DMS79 (cell line): ENCODE results near the gene TTC7B.

Source experiments
- DNase-seq: peaks from one replicate; lab custom pipeline; 2025; lab: John Stamatoyannopoulos, UW

The TTC7B gene

DNA sequence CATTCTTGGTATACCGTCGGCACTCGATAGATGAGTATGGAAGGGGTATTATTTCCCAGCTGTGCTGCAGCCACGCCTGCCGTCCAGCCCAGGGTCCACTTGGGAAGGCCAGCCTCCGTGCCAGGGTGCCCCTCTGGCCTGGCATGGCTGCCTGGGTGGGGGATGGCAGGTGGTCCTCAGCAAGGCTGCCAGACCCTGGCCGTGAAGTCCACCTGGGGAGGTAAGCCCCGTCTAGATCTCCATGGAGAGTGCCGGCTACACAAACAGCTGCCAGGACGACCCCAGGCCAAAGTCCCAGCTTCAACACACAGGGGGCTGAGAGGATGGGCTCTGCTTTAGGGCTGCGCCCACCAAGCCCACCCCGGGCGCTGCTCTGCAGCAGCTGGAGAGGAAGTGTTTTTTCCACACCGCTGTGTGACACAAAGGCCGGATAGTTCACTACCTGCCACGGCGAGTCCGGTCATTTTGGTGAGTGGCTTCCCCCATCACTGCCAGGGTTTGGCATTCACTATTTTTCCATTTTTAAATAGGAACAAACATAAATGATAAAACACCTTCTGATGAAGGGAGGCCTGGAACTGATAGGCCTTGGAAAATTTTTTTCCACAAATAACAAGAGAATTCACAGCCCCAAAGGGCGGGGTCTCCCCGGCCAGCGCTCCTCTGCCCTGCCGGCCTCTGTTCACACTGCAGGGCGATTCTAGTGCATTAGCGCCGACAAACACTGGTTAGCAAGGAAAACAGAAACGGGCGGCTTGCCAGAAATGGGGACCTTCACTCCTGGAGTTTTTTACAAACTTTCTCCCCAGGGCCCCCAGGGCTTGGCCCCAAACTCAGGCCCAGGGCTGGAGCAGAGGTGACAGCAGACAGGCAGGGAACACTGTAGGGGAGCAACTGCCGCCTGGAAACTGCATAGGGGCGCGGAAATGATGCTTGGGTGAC lies 257.9 kb downstream of the TTC7B start:
- no peak for DNase-seq

DNA sequence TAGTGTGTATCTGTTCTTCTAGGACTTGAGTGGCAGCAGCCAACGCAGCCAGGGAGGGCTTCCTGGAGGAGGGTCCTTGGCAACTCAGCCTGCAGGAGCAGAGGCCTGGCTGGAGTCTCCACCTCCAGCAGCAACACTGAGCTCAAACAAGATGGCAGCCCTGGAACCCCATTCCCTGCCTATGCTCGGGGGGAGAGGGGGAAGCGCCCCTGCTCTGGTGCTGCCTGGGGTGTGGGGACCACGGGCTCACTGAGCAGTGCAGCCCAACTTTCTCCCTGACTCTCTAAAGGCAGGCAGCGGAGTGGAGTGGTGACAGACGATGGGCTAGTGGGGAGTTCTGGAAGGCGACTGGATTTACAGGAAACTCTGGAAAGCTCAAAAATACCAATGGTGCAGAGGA lies 258.7 kb downstream of the TTC7B start:
- no peak for DNase-seq

DNA sequence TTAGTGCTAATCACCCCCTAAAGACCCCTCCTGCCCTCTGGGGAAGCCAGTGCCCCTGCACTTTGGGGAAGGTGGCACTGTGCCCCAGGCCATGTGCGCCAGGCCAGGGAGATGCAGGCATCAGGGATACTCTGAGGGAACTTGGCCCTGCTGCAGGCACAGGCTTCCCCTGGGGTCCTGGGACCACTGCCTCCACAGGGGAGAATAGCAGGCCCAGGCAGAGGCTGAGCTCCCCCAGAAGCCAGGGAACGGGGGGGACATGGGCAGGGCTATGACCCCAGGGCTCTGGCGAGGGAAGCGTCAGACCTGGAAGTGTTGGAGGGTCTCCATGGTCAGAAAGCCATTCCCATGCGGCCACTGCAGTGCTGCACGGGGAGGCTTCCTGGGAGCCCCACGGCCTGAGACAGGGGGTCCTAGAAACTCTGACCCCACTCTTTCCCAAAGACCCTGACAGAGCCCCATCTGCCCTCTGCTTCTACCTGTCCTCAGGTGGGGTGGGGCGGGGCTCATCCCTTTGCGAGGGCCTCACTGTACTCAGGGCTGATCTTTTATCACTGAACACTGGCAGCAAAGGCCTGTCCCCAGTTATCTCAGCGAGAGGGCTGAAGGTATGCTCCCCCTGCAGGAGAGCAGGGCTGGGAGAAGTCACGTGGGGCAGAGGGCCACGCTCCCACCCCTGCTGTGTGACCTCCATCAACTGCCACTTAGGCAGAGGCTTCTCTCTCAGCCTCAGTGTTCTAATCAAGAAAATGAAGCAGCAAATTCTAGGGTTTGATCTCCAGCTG lies 259.4 kb downstream of the TTC7B start:
- no peak for DNase-seq

DNA sequence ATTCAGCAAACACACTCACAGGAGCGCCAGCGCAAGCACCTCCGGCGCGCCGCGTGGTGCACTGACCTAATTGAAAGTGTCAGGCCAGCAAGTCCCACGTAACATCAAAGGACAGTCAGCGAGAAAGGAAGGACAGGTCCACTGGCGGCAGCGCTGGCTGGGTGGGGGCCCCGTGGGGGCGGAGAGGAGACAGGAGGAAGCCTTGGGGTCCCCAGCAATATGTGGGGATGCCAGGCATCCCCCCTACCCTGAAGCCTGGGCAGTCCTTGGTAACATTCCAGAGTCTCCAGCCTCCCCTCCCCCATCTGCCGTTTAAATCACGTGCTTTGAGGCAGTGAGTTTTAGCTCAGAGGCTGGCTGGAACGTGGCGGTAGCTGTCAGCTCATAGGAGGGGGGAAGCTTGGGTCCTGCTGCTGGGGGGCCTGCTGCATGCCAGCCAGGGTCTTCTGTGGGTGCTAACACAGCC lies 260.2 kb downstream of the TTC7B start:
- DNase-seq: no peak

DNA sequence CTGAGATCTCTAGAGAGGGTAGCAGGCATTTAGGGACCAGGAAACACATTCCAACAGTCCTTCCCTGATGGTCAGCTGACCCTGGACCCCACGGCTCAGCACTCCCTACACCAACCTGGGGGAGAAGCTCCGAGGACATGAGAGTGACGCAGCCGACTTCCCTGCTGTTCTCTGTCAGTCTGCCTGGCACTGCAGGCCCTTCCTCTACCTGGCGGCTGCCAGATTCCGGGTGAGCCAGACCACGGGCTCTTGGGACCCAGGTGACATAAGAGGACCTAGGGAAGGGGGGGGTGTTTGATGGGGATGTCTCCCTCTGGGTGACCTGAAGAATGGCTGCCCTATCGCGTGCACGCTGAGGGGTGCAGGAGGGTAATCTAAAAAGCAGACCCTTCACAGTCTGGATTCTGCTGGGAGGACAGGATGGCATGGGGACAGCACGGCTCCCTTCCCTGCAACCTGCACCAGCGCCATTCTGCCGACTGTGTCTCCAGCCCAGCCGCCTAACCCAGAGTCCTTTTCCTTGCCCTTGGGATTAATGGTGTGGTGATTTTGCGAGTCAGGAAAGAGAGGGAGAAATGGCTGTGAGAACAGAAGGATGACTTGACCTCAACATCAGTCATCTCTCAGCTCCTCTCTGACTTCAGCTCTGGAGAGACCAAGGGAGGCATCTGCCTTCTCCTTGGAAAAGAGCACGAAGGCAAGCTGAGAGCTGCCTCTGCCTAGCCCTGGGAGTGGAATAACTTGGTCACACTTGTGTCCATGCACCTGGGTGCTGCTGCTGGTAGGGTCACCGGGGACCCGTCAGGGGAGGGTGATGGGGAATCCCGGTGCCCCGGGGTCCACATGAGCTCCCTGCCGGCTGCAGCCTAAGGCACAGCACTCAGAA lies 260.9 kb downstream of the TTC7B start:
- no peak for DNase-seq

DNA sequence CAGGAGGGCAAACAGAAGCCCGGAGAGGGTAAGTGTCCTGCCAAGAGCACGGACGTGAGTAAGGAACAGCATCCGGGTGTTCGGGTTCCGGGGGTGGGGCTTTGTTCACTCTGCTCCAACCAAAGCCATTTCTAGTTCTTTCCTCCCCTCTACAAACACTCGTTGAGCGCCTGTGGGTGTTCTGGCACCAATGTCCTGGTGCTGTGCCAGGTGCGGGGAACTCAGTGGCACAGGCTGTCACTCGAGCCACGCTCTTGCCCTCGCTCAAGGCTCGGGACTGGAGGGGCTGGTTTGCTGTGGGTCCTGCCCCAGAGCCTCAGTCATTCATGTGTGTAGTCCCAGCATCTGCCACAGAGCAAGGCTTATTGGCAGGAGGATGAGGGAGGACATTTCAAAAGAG lies 261.9 kb downstream of the TTC7B start:
- peak; percentile 86 for DNase-seq

DNA sequence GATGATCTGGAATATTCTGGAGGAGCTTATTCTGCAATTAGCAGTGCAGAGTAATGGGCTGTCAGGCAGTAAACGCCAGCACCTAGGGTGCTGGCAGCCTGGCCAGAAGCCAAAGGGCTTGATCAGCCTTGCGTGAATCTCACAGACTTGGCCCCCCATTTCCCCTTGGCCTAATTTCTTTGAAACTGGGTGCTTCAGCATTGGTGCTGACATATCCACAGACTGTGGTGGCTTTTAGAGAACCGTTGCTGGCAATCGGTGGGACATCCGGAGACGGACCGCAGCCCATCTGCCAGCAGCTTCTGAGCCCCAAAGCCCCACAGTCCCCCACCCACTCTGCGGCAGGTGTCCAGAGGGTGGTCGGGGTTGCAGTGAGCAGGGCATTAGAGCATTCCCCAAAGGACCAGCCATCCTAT lies 262.3 kb downstream of the TTC7B start:
- no peak for DNase-seq

DNA sequence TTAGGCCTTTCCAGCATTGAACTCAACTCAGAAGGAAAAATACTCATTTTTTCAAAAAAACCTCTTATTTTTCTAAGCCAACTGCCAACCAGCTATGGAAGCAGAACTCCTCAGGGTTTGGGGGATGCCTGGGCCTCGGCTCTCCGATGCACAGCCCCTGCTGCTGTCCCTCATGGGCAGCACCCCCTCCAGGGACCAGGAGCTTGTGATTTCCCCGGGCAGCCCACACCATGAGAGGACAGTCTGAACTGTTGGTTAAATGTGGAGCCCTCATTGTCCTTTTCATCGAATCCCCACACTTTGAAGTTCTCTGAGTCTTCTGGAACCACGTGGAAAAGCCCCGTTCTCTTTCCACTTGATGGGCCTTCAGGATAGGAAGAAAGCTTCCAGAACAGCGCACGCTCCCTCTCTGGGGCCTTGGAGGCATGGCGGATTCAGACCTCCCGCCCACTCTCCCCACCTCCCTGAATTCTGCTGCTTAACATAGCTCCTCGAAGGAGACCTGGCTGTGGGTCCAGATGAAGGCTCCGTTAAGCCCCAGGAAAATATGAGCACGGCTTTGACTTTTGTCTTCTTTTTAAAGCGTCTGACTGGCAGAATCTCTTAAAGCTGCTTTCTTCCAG lies 262.8 kb downstream of the TTC7B start:
- no peak for DNase-seq

DNA sequence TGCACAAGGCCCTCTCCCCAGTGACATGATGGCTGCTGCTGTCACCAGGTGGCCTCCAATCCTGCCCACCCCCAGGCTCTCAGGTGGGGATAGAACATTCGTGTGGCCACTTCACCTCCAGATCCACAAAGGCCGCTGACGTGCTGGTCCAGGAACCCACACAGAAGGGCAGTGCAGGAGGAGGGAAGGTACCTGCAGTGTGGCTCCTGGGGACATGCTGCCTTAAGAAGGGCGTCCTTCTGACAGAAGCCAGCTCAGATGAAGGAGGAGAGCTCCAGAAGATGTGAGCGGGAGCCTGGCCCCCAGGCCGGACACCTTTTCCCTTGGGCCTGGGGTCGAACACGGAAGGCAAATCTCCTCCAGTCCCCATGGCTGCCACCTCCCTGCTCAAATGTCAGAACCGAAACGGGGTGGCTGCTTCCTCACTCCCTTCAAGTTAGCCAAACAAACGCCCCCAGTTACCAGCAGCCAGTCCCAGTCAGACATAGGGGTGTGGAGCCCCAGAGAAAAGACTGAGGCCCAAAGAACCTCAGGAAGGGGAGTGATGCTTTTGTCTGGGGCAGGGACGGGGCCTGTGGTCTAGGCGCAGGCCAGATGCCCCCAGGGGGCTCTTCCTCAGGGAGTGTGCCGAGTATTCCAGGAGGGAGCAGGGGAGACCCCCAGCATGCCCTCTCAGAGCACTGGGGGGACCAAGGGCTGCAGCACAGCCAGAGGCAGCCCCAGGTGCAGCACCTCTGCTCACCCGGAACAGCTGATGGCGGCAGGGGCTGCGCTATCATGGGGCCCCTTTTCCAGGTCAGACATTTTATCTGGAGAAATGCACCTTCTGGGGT lies 263.5 kb downstream of the TTC7B start:
- DNase-seq: no peak

DNA sequence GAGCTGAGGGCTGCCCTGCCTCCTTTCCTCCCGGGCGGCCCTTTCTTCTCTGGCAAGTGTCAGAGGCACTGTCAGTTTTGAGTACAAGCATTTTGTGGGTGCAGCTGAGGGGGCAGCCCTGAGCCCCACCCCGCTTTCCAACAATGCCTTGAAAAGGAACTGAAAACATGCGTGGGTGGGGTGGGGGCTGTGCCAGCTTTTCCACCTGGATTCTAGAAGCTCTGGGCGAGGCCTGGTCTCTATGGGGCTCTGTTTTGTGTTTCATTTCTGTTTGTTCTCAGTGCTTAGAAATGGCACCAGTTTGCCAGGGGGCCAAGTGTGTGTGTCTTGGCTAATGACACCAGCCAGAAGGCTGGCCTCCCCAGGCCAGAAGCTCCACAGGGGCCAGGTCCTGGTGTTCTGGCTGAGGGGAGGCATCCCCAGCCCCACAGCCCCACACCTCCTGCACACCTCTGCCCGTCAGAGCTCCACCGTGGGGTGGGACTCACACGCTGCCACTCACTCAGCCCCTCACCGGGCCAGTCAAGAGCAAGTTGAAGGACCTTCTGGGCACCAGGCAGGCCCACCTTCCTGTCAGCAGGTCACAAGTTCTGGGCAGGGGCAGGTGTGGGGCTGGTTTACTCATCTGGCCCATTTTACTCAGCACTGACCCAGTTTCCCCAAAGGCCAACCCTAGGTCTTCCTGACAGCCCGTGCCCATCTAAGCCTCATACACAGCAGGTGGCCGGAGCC lies 264.3 kb downstream of the TTC7B start:
- no peak for DNase-seq

DNA sequence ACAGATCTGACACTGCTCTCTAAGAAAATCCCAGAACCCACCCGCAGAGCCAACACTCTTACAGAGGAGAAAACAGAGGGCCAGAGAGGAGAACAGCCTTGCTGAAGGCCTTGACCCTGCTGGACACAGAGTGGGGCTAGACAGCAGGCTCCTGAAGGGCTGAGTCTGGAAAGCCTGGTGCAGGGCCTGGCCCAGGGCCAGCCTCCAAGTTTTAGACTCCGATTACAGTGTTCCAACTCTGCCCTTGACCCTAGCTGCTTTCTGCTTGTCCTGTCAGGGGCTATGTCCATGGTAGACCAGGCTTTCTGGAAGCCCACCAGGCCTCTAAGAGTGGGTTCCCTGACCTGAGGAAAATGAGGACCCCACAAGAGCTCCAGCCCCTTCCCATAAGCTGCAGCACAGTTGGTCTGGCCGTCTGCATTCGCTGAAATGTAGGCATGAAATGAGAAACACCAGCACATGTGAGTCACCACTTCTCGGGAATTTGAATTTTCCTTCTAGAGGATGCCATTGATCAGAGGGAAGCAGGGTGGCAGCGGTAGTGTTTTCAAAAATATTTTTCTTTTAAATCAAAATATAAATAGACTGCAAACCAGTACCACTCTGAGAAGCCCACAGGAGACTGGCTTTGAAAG lies 265.0 kb downstream of the TTC7B start:
- DNase-seq: no peak

DNA sequence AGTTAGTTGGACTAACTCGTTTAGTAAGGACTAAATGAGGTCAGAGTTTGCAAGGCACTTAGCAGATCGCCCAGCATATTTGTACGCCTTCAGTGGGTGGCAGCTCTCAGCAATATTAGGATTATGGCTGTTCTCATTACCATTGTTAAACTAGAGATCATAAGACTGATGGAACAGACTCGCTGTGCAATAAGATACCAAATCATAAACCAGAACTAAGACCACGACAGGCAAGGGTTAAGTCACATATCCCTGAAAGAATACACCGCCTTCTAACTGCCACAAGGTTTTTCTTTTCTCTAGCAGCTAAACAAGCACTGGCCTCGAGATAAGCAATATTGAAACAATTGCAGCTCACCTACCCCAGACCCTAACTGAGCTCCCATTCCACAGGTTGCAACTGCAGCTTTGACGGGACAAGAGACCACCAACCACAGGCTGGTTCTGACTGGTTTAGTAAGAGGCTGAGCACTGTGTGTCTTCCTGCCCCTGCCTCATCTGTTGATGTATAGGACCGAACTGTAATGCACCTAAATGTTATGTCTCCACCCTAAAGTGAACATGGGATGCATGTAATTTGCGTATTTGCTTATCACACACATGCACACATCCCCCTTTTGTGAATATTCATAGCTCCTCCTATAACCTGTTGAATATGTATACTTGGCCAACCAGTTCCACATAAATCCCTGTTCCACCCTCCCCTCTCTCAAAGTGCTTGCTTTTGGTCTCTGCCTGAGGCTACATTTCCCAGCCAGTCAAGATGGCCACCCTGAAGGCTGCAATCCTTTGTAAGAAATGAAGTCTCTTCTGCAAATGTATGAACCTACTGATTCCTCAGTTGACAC lies 266.2 kb downstream of the TTC7B start:
- no peak for DNase-seq

DNA sequence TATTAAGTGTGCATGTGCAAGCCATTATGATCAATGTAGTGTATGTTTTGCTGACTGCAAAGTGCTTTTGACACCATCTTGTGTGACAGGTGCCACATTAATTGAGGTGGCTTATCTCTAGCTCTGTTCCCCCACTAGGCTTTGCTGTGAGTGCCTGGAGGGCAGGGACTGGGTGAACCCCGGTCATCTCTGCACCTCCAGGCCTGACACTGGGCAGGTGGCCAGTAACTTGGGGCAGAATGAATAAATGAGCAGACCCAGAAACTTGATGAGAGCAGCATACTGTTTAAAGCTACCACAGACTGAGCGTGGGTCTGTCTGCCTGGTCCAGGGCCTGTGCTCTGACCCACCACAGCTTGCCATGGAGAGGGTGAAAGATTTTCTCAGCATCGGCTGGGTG lies 267.8 kb downstream of the TTC7B start:
- no peak for DNase-seq

DNA sequence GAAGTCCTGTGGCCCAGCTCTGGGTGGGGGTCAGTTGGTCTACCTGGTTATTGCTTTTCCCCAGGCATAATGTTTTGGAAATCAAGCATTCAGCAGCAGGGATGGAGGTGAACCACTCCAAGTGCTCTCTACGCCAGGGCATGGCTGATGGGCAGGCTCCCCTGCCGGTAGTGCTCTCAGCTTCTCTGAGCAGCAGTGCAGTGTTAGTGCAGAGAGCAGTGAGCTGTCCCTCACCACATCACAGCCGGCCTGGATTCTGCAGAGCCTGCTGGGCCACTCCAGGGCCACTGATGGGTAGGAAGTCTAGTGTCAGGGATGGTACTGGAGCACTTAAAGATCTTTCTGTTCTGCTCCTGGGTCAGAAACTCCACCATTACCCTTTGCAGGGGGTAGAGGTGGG lies 268.3 kb downstream of the TTC7B start:
- peak; percentile 81 for DNase-seq

DNA sequence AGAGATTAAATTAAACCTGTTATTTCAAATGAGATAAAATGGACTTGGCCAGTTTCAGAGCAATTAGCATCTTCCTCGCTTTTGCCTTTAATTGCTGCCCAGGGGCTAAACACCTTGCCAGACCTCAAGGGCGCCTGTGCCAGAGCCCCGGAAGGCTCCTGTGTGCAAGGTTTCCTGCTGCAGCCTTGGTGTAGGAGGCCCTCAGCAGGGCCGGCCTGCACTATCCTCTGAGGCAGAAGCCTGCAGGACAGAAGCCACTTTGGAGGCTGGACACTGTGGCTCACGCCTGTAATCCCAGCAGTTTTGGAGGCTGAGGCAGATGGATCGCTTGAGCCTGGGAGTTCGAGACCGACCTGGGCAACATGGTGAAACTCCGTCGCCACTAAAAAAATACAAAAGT lies 269.0 kb downstream of the TTC7B start:
- DNase-seq: no peak

DNA sequence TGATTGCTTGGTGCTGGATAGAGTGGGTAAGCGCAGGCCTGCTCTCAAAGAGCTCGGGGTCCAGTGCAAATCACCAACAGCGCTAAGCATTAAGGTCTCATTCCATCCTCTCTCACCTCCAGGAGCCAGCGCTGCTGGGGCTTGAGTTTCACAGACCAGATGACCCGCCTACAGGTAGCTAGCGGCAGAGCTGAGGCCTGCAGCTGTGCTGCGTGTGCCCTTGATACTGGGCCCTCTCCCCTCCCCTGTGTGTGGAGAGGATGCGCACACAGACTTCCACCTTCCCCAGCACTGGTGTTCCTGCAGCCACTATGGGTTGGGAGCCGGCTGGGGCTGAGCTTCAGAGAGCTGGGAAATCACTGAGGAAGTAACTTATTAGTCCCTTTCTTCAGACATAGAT lies 269.5 kb downstream of the TTC7B start:
- DNase-seq: no peak

DNA sequence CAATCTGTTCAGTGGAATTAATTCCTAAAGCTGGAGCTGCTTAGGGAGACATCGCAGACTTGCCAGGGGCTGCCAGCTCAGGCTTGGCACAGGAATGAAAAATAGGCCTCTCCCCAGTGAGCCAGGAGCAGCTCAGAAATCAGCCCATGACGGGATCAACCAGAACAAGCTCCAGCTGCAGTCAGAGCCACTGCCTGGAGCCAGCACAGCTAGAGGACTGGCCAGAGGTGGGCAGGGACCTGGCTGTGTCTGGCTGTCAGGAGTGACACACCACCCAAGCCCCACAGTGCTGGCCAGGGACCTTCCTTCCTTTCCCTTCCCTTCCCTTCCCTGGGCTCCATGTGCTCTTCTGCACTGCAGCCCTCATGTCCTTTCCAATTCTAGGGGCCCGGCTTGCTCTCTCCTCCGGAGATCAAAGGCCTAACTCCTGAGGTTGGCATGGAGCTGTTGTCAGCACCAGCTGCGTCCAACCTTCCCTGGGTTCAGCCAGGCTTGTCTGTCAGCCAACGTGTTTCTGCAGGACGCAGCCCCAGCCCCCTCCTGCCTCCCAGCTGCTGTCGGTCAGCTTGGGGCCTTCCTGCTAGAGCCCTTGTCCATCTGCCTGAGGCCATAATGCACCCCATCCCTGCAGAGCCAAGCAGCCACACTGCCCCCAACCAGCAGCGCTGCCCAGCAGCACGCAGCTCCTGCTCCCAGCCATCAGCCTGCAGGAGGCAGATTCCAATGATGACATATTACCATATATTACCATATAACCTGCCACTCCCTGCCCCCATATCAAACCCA lies 270.1 kb downstream of the TTC7B start:
- no peak for DNase-seq

DNA sequence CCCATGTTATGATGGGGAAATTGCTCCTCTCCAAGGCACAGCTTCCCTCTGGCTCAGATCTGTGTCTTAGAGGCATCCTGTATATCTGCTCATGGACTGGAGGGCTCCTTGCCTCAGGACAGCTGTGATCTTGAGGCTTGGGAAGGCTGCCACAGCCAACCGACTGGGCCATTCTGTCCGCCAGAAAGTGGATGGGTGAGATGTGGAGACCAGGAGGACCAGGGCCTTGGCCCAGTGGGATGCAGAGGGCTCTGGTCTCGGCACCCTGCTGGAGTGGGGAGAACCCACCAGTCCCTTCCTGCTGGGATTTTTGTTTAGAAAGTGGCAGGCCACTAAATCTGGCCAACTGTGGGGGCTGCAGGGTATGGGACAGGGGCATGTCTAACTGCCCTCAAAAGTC lies 270.8 kb downstream of the TTC7B start:
- DNase-seq: no peak
